H1 (cell line): ENCODE data around the gene DTX4. TPM values are rescaled to one million over a fixed set of nuclear protein-coding genes. Genes with fewer than 3 reads are reported as not detected.

ENCODE experiments used
- CTCF ChIA-PET: fragments of 300-600 bp; sonication (Branson Sonifier 250); formaldehyde crosslinking; loops from one replicate; lab custom pipeline; 2021; ENCODE audit not compliant: partially characterized antibody; lab: Charles Lee
- POLR2A ChIA-PET: fragments of 300-600 bp; sonication (Branson Sonifier 250); formaldehyde crosslinking; loops from one replicate; lab custom pipeline; 2021; ENCODE audit warnings: inconsistent platforms; ENCODE audit not compliant: partially characterized antibody; lab: Charles Lee
- DNase-seq, 2 experiments: peaks; one replicate each; pipeline versions ENCODE4 v3.0.0 to v3.0.0-alpha.2; 2010 to 2022; ENCODE audit warnings: low spot score in 2 of 2, low read depth in 1 of 2, mixed read lengths in 1 of 2
- FAIRE-seq: peaks from 2 replicates; lab custom pipeline; 2011; peaks lifted over from hg19 to GRCh38; lab: Jason Lieb, UNC
- H2AFZ ChIP-seq: 2 replicates; pipeline ENCODE4 v1.8.1; 2012; ENCODE audit warnings: low read length, inconsistent platforms
- H2AK5ac ChIP-seq: 2 replicates; pipeline ENCODE4 v1.6.1; 2013; ENCODE audit warnings: low read depth, low read length
- H2BK120ac ChIP-seq: replicated peaks from 2 replicates; pipeline ENCODE3; 2013; ENCODE audit warnings: low read depth, low read length, inconsistent platforms
- H2BK12ac ChIP-seq: 2 replicates; pipeline ENCODE4 v1.6.1; 2013; ENCODE audit warnings: low read depth, low read length
- H2BK15ac ChIP-seq: 2 replicates; pipeline ENCODE4 v1.6.1; 2013; ENCODE audit warnings: low read length
- H2BK20ac ChIP-seq: 2 replicates; pipeline ENCODE4 v1.6.1; 2013; ENCODE audit warnings: low read length
- H2BK5ac ChIP-seq: 2 replicates; pipeline ENCODE4 v1.6.1; 2013; ENCODE audit warnings: low read depth, low read length
- H3K14ac ChIP-seq: 2 replicates; pipeline ENCODE4 v1.6.1; 2013; ENCODE audit warnings: inconsistent platforms; ENCODE audit not compliant: insufficient read length
- H3K18ac ChIP-seq: 2 replicates; pipeline ENCODE4 v1.6.1; 2013; ENCODE audit warnings: low read length; ENCODE audit errors: extremely low read depth
- H3K23ac ChIP-seq: 2 replicates; pipeline ENCODE4 v1.6.1; 2013; ENCODE audit warnings: inconsistent platforms; ENCODE audit not compliant: insufficient read length
- H3K23me2 ChIP-seq: 2 replicates; pipeline ENCODE4 v1.6.1; 2013; ENCODE audit warnings: low read depth, low read length
- H3K27ac ChIP-seq: 2 replicates; pipeline ENCODE4 v1.6.1; 2011; ENCODE audit warnings: low read depth, low read length, inconsistent platforms
- H3K27me3 ChIP-seq, 4 experiments: replicated peaks in 1 of 4; 1 replicate in 1 of 4; 2 replicates in 3 of 4; pipeline versions ENCODE4 v1.6.1 to v1.8.1; 2011 to 2013; ENCODE audit warnings: low read length in 3 of 4, mild to moderate bottlenecking in 3 of 4, inconsistent platforms in 2 of 4, mixed read lengths in 2 of 4, moderate library complexity in 1 of 4; ENCODE audit not compliant: control insufficient read depth in 3 of 4, insufficient read depth in 3 of 4; ENCODE audit errors: extremely low read depth in 1 of 4
- H3K36me3 ChIP-seq, 4 experiments: 2 replicates each; pipeline versions ENCODE4 v1.6.1 to v1.8.1; 2011 to 2013; ENCODE audit warnings: mild to moderate bottlenecking in 4 of 4, low read length in 3 of 4, moderate library complexity in 2 of 4, control low read depth in 1 of 4, inconsistent platforms in 1 of 4; ENCODE audit not compliant: insufficient read depth in 4 of 4, control insufficient read depth in 2 of 4
- H3K4ac ChIP-seq: replicated peaks from 2 replicates; pipeline ENCODE3; 2013; ENCODE audit warnings: low read length, low read depth, mixed read lengths, inconsistent platforms; ENCODE audit not compliant: insufficient read length
- H3K4me1 ChIP-seq, 4 experiments: replicated peaks in 1 of 4; 1 replicate in 1 of 4; 2 replicates in 3 of 4; pipeline versions ENCODE4 v1.6.1 to v1.8.1; 2011 to 2013; ENCODE audit warnings: low read length in 3 of 4, inconsistent platforms in 2 of 4, mixed read lengths in 1 of 4; ENCODE audit not compliant: insufficient read depth in 4 of 4, control insufficient read depth in 3 of 4
- H3K4me2 ChIP-seq, 2 experiments: 2 replicates each; pipeline versions ENCODE4 v1.6.1 to v1.8.1; 2011 to 2013; ENCODE audit warnings: low read depth in 2 of 2, low read length in 2 of 2, control low read depth in 1 of 2, inconsistent platforms in 1 of 2, mild to moderate bottlenecking in 1 of 2; ENCODE audit not compliant: insufficient read depth in 1 of 2
- H3K4me3 ChIP-seq, 4 experiments: fragments of 200-600, 300-600 bp in 1 of 4; sonication (generic), shearing (Covaris generic), sonication (Bioruptor Twin) in 1 of 4; 2 replicates each; pipeline versions ENCODE4 v1.5.1 to v1.8.1; 2011 to 2016; ENCODE audit warnings: low read length in 4 of 4, low read depth in 3 of 4, control low read depth in 2 of 4, inconsistent platforms in 2 of 4, mild to moderate bottlenecking in 2 of 4, mixed read lengths in 1 of 4, moderate library complexity in 1 of 4; ENCODE audit not compliant: insufficient read depth in 2 of 4; ENCODE audit errors: extremely low read depth in 1 of 4
- H3K56ac ChIP-seq: replicated peaks from 2 replicates; pipeline ENCODE3; 2013; ENCODE audit warnings: low read depth, mild to moderate bottlenecking, mixed read lengths, low read length, inconsistent platforms; ENCODE audit not compliant: insufficient read length
- H3K79me1 ChIP-seq: 2 replicates; pipeline ENCODE4 v1.6.1; 2013; ENCODE audit warnings: low read depth, low read length, control low read depth
- H3K79me2 ChIP-seq, 2 experiments: 2 replicates each; pipeline versions ENCODE4 v1.6.1 to v1.8.1; 2012 to 2013; ENCODE audit warnings: low read length in 2 of 2, mild to moderate bottlenecking in 2 of 2, inconsistent platforms in 1 of 2; ENCODE audit not compliant: insufficient read depth in 2 of 2, control insufficient read depth in 1 of 2
- H3K9ac ChIP-seq, 4 experiments: replicated peaks in 1 of 4; 1 replicate in 1 of 4; 2 replicates in 3 of 4; pipeline versions ENCODE4 v1.6.1 to v1.8.1; 2011 to 2013; ENCODE audit warnings: low read depth in 3 of 4, low read length in 3 of 4, control low read depth in 2 of 4, mild to moderate bottlenecking in 2 of 4, moderate library complexity in 2 of 4, inconsistent platforms in 1 of 4; ENCODE audit errors: extremely low read depth in 1 of 4
- H3K9me3 ChIP-seq, 2 experiments: 2 replicates each; pipeline versions ENCODE4 v1.6.1 to v1.8.1; 2012 to 2013; ENCODE audit warnings: mild to moderate bottlenecking in 2 of 2, moderate library complexity in 2 of 2, control low read depth in 1 of 2, inconsistent platforms in 1 of 2, low read depth in 1 of 2, low read length in 1 of 2, mixed read lengths in 1 of 2; ENCODE audit not compliant: insufficient read depth in 2 of 2
- H4K20me1 ChIP-seq, 2 experiments: replicated peaks in 1 of 2; 2 replicates each; pipeline versions ENCODE3 to v1.8.1; 2011 to 2013; ENCODE audit warnings: inconsistent platforms in 2 of 2, low read length in 2 of 2, mild to moderate bottlenecking in 1 of 2; ENCODE audit not compliant: insufficient read depth in 2 of 2, control insufficient read depth in 1 of 2
- H4K5ac ChIP-seq: 2 replicates; pipeline ENCODE4 v1.6.1; 2013; ENCODE audit warnings: low read length, low read depth, mixed read lengths, inconsistent platforms; ENCODE audit not compliant: insufficient read length
- H4K8ac ChIP-seq: 2 replicates; pipeline ENCODE4 v1.8.0; 2013; ENCODE audit warnings: mild to moderate bottlenecking, moderate library complexity, low read length, inconsistent platforms; ENCODE audit not compliant: insufficient read depth; ENCODE audit errors: extremely low read depth
- H4K91ac ChIP-seq: replicated peaks from 2 replicates; pipeline ENCODE3; 2013; ENCODE audit warnings: low read length, mixed read lengths, inconsistent platforms; ENCODE audit not compliant: insufficient read length
- ATF2 ChIP-seq: IDR thresholded peaks from 2 replicates; pipeline ENCODE4 v1.6.1; 2012; ENCODE audit warnings: low read length, inconsistent platforms
- CREB1 ChIP-seq: IDR thresholded peaks from 2 replicates; pipeline ENCODE4 v1.6.1; 2012; ENCODE audit warnings: inconsistent platforms
- FOSL1 ChIP-seq: IDR thresholded peaks from 2 replicates; pipeline ENCODE4 v1.6.1; 2011; ENCODE audit warnings: mild to moderate bottlenecking, low read depth, low read length, moderate library complexity; ENCODE audit not compliant: insufficient read depth
- HDAC2 ChIP-seq, 2 experiments: fragments of 300-600 bp in 1 of 2; sonication (generic) in 1 of 2; IDR thresholded peaks; 2 replicates each; pipeline ENCODE4 v1.6.1; 2011 to 2012; ENCODE audit warnings: low read depth in 2 of 2, low read length in 2 of 2, mild to moderate bottlenecking in 2 of 2, moderate library complexity in 2 of 2, borderline replicate concordance in 1 of 2, inconsistent platforms in 1 of 2
- JUN ChIP-seq: IDR thresholded peaks from 2 replicates; pipeline ENCODE4 v1.6.1; 2011; ENCODE audit warnings: low read depth, mild to moderate bottlenecking, improper control_type of control experiment, low read length
- MAFK ChIP-seq: IDR thresholded peaks from 2 replicates; pipeline ENCODE4 v1.6.1; 2012; ENCODE audit warnings: low read depth, mild to moderate bottlenecking, improper control_type of control experiment, low read length
- USF2 ChIP-seq: IDR thresholded peaks from 2 replicates; pipeline ENCODE4 v1.6.1; 2011; ENCODE audit warnings: low read length, improper control_type of control experiment
- WGBS, 2 experiments: shearing (Covaris generic) in 1 of 2; methylation state at CpG; one replicate each; pipeline versions ENCODE4 v1.1.6 to v1.1.7; 2013 to 2015; ENCODE audit warnings: low lambda C conversion rate in 2 of 2, mixed read lengths in 2 of 2, inconsistent platforms in 1 of 2, low coverage in 1 of 2, missing lambda C conversion rate in 1 of 2; ENCODE audit not compliant: insufficient replicate concordance in 2 of 2, insufficient coverage in 1 of 2, insufficient read length in 1 of 2; ENCODE audit errors: extremely low coverage in 1 of 2, missing lambda C conversion rate in 1 of 2; 5-methylcytosine and 5-hydroxymethylcytosine counted together
- polyA plus RNA-seq, 7 experiments: library from polyadenylated mRNA; depleted of rRNA in 3 of 7; stranded (reverse) in 5 of 7; unstranded in 2 of 7; fragments of >200 nt in 5 of 7; fragments of 200-250 nt in 2 of 7; gene quantifications; 1 replicate in 5 of 7; 2 replicates in 1 of 7; 4 replicates in 1 of 7; pipeline versions ENCODE4 v1.2.1 to v1.2.3, GENCODE V29; 2011 to 2013; ENCODE audit warnings: missing spikeins in 2 of 7, mixed read lengths in 2 of 7
- total RNA-seq: library from RNA; stranded (reverse); fragmentation: NEBNext Ultra II Directional; extraction: Animal tissue kit (Norgen Biotek cat#: 25700); gene quantifications from 2 replicates; pipeline ENCODE4 v1.2.1, GENCODE V29; 2021

The DTX4 gene
- total and polyA plus RNA-seq, 2 of the 8 experiments (the other 6 are each of a cell fraction or from before 2014, with no cell fraction given): 5.1 to 18.8 TPM

- H4K20me1 ChIP-seq: no peaks in the 10 kb centered on the region
- H4K8ac ChIP-seq: peak within 1 kb of the TSS; percentile 35; the same call in 1 of the 2 replicates
- H2BK120ac ChIP-seq: no peak within 1 kb of the TSS
- no peak within 1 kb of the TSS for H3K4me2 ChIP-seq
- H3K23ac ChIP-seq: no peak within 1 kb of the TSS
- no peak within 1 kb of the TSS for H2BK15ac ChIP-seq
- no peaks in the 10 kb centered on the region for H3K36me3 ChIP-seq
- no peak within 1 kb of the TSS for H4K5ac ChIP-seq
- H4K91ac ChIP-seq: no peak within 1 kb of the TSS
- H2AK5ac ChIP-seq: no peak within 1 kb of the TSS
- no peak within 1 kb of the TSS for H3K18ac ChIP-seq
- no peak within 1 kb of the TSS for H2BK5ac ChIP-seq
- H3K4ac ChIP-seq: no peak within 1 kb of the TSS
- no peak within 1 kb of the TSS for H3K14ac ChIP-seq
- no peak within 1 kb of the TSS for H2AFZ ChIP-seq
- H3K9me3 ChIP-seq: no peaks in the 10 kb centered on the region
- ChIA-PET POLR2A (no interaction called here), CTCF (interaction anchor here (1.0 to 3.1 kb wide), 5 partner anchors 10 to 216 kb away, joined by 3 to 10 read pairs (median 4); no protein-coding TSS in a partner anchor)
- no peaks in the 10 kb centered on the region for H3K79me2 ChIP-seq
- 87% methylated on average over 10 of the region's 10 CpGs; no CpG with 5 or more reads in 1 of the 2 experiments for WGBS, 2 experiments
- no peaks in the 10 kb centered on the region for H3K79me1 ChIP-seq
- no peak for DNase-seq
- H2BK20ac ChIP-seq: no peak within 1 kb of the TSS
- H3K23me2 ChIP-seq: no peaks in the 10 kb centered on the region; the same call in 1 of the 2 replicates
- no peaks in the 10 kb centered on the region for H3K27me3 ChIP-seq
- no peaks in the 10 kb centered on the region for H3K4me1 ChIP-seq
- no peak for FAIRE-seq
- no peak within 1 kb of the TSS for H2BK12ac ChIP-seq
- H3K9ac ChIP-seq: no peak within 1 kb of the TSS
- H3K4me3 ChIP-seq: no peak within 1 kb of the TSS
- H3K27ac ChIP-seq: no peak within 1 kb of the TSS
- no peak within 1 kb of the TSS for H3K56ac ChIP-seq
- no peak for TF ChIP-seq USF2
- no peak for TF ChIP-seq MAFK
- TF ChIP-seq HDAC2 (IDR thresholded peaks at IDR 0.05; ENCODE audit: borderline replicate concordance in 1 of 2, low read depth in 2 of 2, low read length in 2 of 2): no peak
- TF ChIP-seq ATF2: no peak
- TF ChIP-seq JUN: no peak
- TF ChIP-seq CREB1: no peak
- TF ChIP-seq FOSL1: no peak
Measured at GRCh38 chr11:59212744-59213631, 41.1 kb downstream of the DTX4 start, which contains the start of gene MPEG1. Gene MPEG1 (minus strand): TSS chr11:59212927. CDS start chr11:59212865, 62 bp downstream.
